Loucy (cell line): ENCODE results near the gene SLC27A2.

ENCODE experiments used
- H2AFZ ChIP-seq: fragments of 200-600 bp; sonication (generic); 2 replicates; pipeline ENCODE4 v1.6.0; 2016; ENCODE audit warnings: antibody characterized with exemption, mild to moderate bottlenecking, low read length, moderate library complexity
- H3F3A ChIP-seq: fragments of 200-600 bp; 2 replicates; pipeline ENCODE4 v1.6.0; 2016; ENCODE audit warnings: antibody characterized with exemption, low read depth, mild to moderate bottlenecking
- H3K27me3 ChIP-seq: fragments of 200-600 bp; sonication (generic); 2 replicates; pipeline ENCODE4 v1.6.1; 2014; ENCODE audit warnings: low read length, mild to moderate bottlenecking; ENCODE audit not compliant: insufficient read depth, poor library complexity, severe bottlenecking
- H3K36me3 ChIP-seq: fragments of 200-600 bp; sonication (generic); 2 replicates; pipeline ENCODE4 v1.6.1; 2016; ENCODE audit warnings: low read length; ENCODE audit not compliant: insufficient read depth
- H3K4me1 ChIP-seq: fragments of 200-600 bp; sonication (generic); 2 replicates; pipeline ENCODE4 v1.5.1; 2014; ENCODE audit warnings: low read length, mild to moderate bottlenecking; ENCODE audit not compliant: insufficient read depth, poor library complexity, severe bottlenecking
- H3K4me2 ChIP-seq: fragments of 200-600 bp; sonication (generic); 2 replicates; pipeline ENCODE4 v1.6.0; 2014; ENCODE audit warnings: antibody characterized with exemption, low read length, low read depth, mild to moderate bottlenecking; ENCODE audit not compliant: poor library complexity, severe bottlenecking
- H3K4me3 ChIP-seq: fragments of 200-600 bp; sonication (generic); 2 replicates; pipeline ENCODE4 v1.5.1; 2014; ENCODE audit warnings: low read length, mild to moderate bottlenecking, mixed read lengths; ENCODE audit not compliant: poor library complexity, severe bottlenecking
- H3K79me2 ChIP-seq: fragments of 200-600 bp; sonication (generic); 2 replicates; pipeline ENCODE4 v1.6.1; 2014; ENCODE audit warnings: low read length; ENCODE audit not compliant: insufficient read depth
- H3K9ac ChIP-seq: fragments of 200-600 bp; sonication (generic); 2 replicates; pipeline ENCODE4 v1.6.0; 2014; ENCODE audit warnings: mild to moderate bottlenecking, low read depth, low read length, moderate library complexity; ENCODE audit not compliant: poor library complexity, severe bottlenecking
- H3K9me2 ChIP-seq: fragments of 200-600 bp; sonication (generic); replicated peaks from 2 replicates; pipeline ENCODE4 v1.6.1; 2016; ENCODE audit warnings: low read depth, low read length, mixed read lengths
- H3K9me3 ChIP-seq: fragments of 200-600 bp; sonication (generic); 2 replicates; pipeline ENCODE4 v1.6.1; 2014; ENCODE audit warnings: mild to moderate bottlenecking, antibody characterized with exemption, low read length, low read depth; ENCODE audit not compliant: insufficient read depth
- H4K20me1 ChIP-seq: fragments of 200-600 bp; sonication (generic); 2 replicates; pipeline ENCODE4 v1.6.0; 2014; ENCODE audit warnings: antibody characterized with exemption, low read length, mild to moderate bottlenecking; ENCODE audit not compliant: insufficient read depth, poor library complexity, severe bottlenecking
- CTCF ChIP-seq: fragments of 200-600 bp; sonication (generic); conservative IDR thresholded peaks from 2 replicates; pipeline ENCODE4 v1.5.1; 2014; ENCODE audit warnings: mild to moderate bottlenecking, antibody characterized with exemption, low read length
- EZH2phosphoT487 ChIP-seq: fragments of 200-600 bp; IDR thresholded peaks from 2 replicates; pipeline ENCODE4 v1.6.1; 2018; ENCODE audit warnings: antibody characterized with exemption, mild to moderate bottlenecking, moderate library complexity, borderline replicate concordance

The SLC27A2 gene

GRCh38 chr15:50222181-50222580 lies 40.2 kb downstream of the SLC27A2 start:
- Histone ChIP-seq H3K9me2 (no peaks in the 10 kb centered on the region), H4K20me1 (no peaks in the 10 kb centered on the region), H3F3A (no peaks in the 10 kb centered on the region), H3K4me3 (no peak overlapping the region), H3K9ac (no peak overlapping the region), H2AFZ (no peak overlapping the region), H3K9me3 (no peaks in the 10 kb centered on the region), H3K79me2 (no peaks in the 10 kb centered on the region), H3K36me3 (no peaks in the 10 kb centered on the region), H3K4me2 (no peak overlapping the region), H3K27me3 (no peaks in the 10 kb centered on the region), H3K4me1 (peaks cover 11% of the 10 kb centered on the region)
- TF ChIP-seq CTCF (no peak), EZH2phosphoT487 (no peak)

- no peak overlapping the region for H2AFZ ChIP-seq
- H3K9me2 ChIP-seq = no peaks in the 10 kb centered on the region
- no peaks in the 10 kb centered on the region for H3K79me2 ChIP-seq
- TF ChIP-seq CTCF (no peak), EZH2phosphoT487 (no peak)
- no peak overlapping the region for H3K9ac ChIP-seq
- H3K27me3 ChIP-seq = no peaks in the 10 kb centered on the region
- no peak overlapping the region for H3K4me2 ChIP-seq
- H3K4me3 ChIP-seq = no peak overlapping the region
- peaks cover 11% of the 10 kb centered on the region for H3K4me1 ChIP-seq
- H4K20me1 ChIP-seq = no peaks in the 10 kb centered on the region
- no peaks in the 10 kb centered on the region for H3F3A ChIP-seq
- H3K9me3 ChIP-seq = no peaks in the 10 kb centered on the region
- no peaks in the 10 kb centered on the region for H3K36me3 ChIP-seq
Observed at GRCh38 chr15:50224606-50225005, 42.6 kb downstream of the SLC27A2 start.

GRCh38 chr15:50225057-50225456 lies 43.1 kb downstream of the SLC27A2 start:
- TF ChIP-seq CTCF = no peak
- no peak for TF ChIP-seq EZH2phosphoT487
- H3K79me2 ChIP-seq = no peaks in the 10 kb centered on the region
- H3K9me2 ChIP-seq = no peaks in the 10 kb centered on the region
- no peak overlapping the region for H2AFZ ChIP-seq
- H3K9ac ChIP-seq = no peak overlapping the region
- H3K9me3 ChIP-seq = no peaks in the 10 kb centered on the region
- no peaks in the 10 kb centered on the region for H4K20me1 ChIP-seq
- H3K27me3 ChIP-seq = no peaks in the 10 kb centered on the region
- H3K36me3 ChIP-seq = no peaks in the 10 kb centered on the region
- peaks cover 11% of the 10 kb centered on the region for H3K4me1 ChIP-seq
- no peak overlapping the region for H3K4me3 ChIP-seq
- H3K4me2 ChIP-seq = no peak overlapping the region
- H3F3A ChIP-seq = no peaks in the 10 kb centered on the region
